K562 (cell line): ENCODE measurements around the gene ULK1. TPM values are rescaled to one million over a fixed set of nuclear protein-coding genes. Genes with fewer than 3 reads are reported as not detected.

Source experiments
- ATAC-seq: fragments of 200-7000 bp; cut with Tn5 transposase; 3 replicates; pipeline ENCODE4 v1.9.1; 2020; ENCODE audit warnings: moderate library complexity
- BruUV-seq: library from RNA; stranded (reverse); fragments of 400-500 nt; replicated peaks from 2 replicates; lab custom pipeline; 2021; lab: Mats Ljungman, UMichigan
- CTCF ChIA-PET: fragments of 300-600 bp; formaldehyde crosslinking; extraction: SDS; loops from one replicate; lab custom pipeline; 2021; ENCODE audit warnings: low intra/inter-chr PET ratio; lab: Yijun Ruan, JAX
- POLR2A ChIA-PET: fragments of 300-600, 350-650 bp; sonication (Branson Sonifier 250); formaldehyde crosslinking; extraction: SDS; loops from one replicate; lab custom pipeline; 2021; ENCODE audit warnings: antibody characterized with exemption, inconsistent platforms; lab: Yijun Ruan, JAX
- DNase-seq, 4 experiments: peaks; one replicate each; pipeline versions ENCODE4 v3.0.0 to v3.0.0-alpha.2; 2011 to 2018; ENCODE audit warnings: low spot score in 3 of 4, mixed read lengths in 3 of 4; ENCODE audit errors: extremely low read depth in 1 of 4
- FAIRE-seq: peaks from 2 replicates; lab custom pipeline; 2011; peaks lifted over from hg19 to GRCh38; lab: Jason Lieb, UNC
- H2AFZ ChIP-seq: 2 replicates; pipeline ENCODE4 v1.6.0; 2011; ENCODE audit warnings: low read depth, low read length, control low read depth, inconsistent platforms
- H3K27ac ChIP-seq: fragments of 200-600 bp; 3 replicates; pipeline ENCODE4 v1.8.0; 2011; ENCODE audit warnings: low read depth, mild to moderate bottlenecking, control low read depth, inconsistent platforms, low read length, moderate library complexity, mixed read lengths; ENCODE audit errors: extremely low read depth
- H3K27me3 ChIP-seq, 2 experiments: fragments of 300-600 bp in 1 of 2; 2 replicates in 1 of 2; 3 replicates in 1 of 2; pipeline versions ENCODE4 v1.6.0 to v1.8.0; 2011; ENCODE audit warnings: inconsistent platforms in 2 of 2, low read length in 2 of 2, mild to moderate bottlenecking in 1 of 2, mixed read lengths in 1 of 2, moderate library complexity in 1 of 2; ENCODE audit not compliant: control insufficient read depth in 2 of 2, insufficient read depth in 2 of 2
- H3K36me3 ChIP-seq: fragments of 300-600 bp; 3 replicates; pipeline ENCODE4 v1.8.0; 2011; ENCODE audit warnings: mild to moderate bottlenecking, low read length, inconsistent platforms; ENCODE audit not compliant: control insufficient read depth, insufficient read depth
- H3K4me1 ChIP-seq, 2 experiments: fragments of 200-600 bp in 1 of 2; replicated peaks in 1 of 2; 2 replicates in 1 of 2; 3 replicates in 1 of 2; pipeline versions ENCODE4 v1.5.1 to v1.8.0; 2011; ENCODE audit warnings: inconsistent platforms in 2 of 2, low read length in 2 of 2, mild to moderate bottlenecking in 1 of 2, mixed read lengths in 1 of 2, moderate library complexity in 1 of 2; ENCODE audit not compliant: control insufficient read depth in 2 of 2, insufficient read depth in 2 of 2
- H3K4me2 ChIP-seq: 2 replicates; pipeline ENCODE4 v1.6.1; 2011; ENCODE audit warnings: low read length, control low read depth, inconsistent platforms, mixed read lengths; ENCODE audit not compliant: insufficient read depth
- H3K4me3 ChIP-seq: fragments of 200-600 bp; sonication (generic), shearing (Covaris generic); 2 replicates; pipeline ENCODE4 v1.5.1; 2016; ENCODE audit warnings: control low read depth, inconsistent platforms
- H3K79me2 ChIP-seq: fragments of 200-600 bp; 3 replicates; pipeline ENCODE4 v1.8.0; 2011; ENCODE audit warnings: low read length, inconsistent platforms; ENCODE audit not compliant: control insufficient read depth, insufficient read depth
- H3K9ac ChIP-seq, 2 experiments: 2 replicates each; pipeline versions ENCODE4 v1.6.0 to v1.6.1; 2011; ENCODE audit warnings: low read depth in 2 of 2, low read length in 2 of 2, control low read depth in 1 of 2, inconsistent platforms in 1 of 2, mild to moderate bottlenecking in 1 of 2, mixed read lengths in 1 of 2; ENCODE audit not compliant: insufficient read depth in 1 of 2
- H3K9me1 ChIP-seq: one replicate; pipeline ENCODE4 v1.6.0; 2011; ENCODE audit warnings: inconsistent platforms, mild to moderate bottlenecking, low read length, moderate library complexity; ENCODE audit not compliant: control insufficient read depth, insufficient read depth
- H3K9me3 ChIP-seq: replicated peaks from 2 replicates; pipeline ENCODE4 v1.5.1; 2011; ENCODE audit warnings: low read depth, low read length, inconsistent platforms; ENCODE audit not compliant: control insufficient read depth, insufficient read depth
- H4K20me1 ChIP-seq: replicated peaks from 2 replicates; pipeline ENCODE4 v1.6.1; 2011; ENCODE audit warnings: low read length, inconsistent platforms, mixed read lengths; ENCODE audit not compliant: control insufficient read depth, insufficient read depth
- CREBBP ChIP-seq: IDR thresholded peaks from one replicate; pipeline ENCODE4 v1.6.1; 2012; ENCODE audit warnings: low read depth, mild to moderate bottlenecking, control low read depth, inconsistent platforms, low read length
- EZH2 ChIP-seq: IDR thresholded peaks from 2 replicates; pipeline ENCODE4 v1.6.1; 2012; ENCODE audit warnings: low read depth, mild to moderate bottlenecking, inconsistent platforms, low read length, borderline replicate concordance
- RBFOX2 ChIP-seq: fragments of 200-400 bp; formaldehyde crosslinking; IDR thresholded peaks from 2 replicates; pipeline ENCODE4 v1.6.1; 2017; ENCODE audit warnings: low read depth, mild to moderate bottlenecking, low read length, moderate library complexity
- RFX7 ChIP-seq: fragments of 250-450 bp; sonication (Bioruptor Pico); IDR thresholded peaks from 2 replicates; pipeline ENCODE4 v1.5.1; 2021; ENCODE audit warnings: mild to moderate bottlenecking
- WGBS: fragments of 100-300 bp; shearing (Covaris generic); methylation state at CpG from one replicate; pipeline ENCODE4 v1.1.6; 2016; ENCODE audit warnings: low coverage, mixed read lengths; ENCODE audit not compliant: insufficient coverage; ENCODE audit errors: missing lambda C conversion rate; 5-methylcytosine and 5-hydroxymethylcytosine counted together
- in situ Hi-C: fragments of 300-500 bp; cut with MboI; formaldehyde crosslinking; loops from 4 replicates; pipeline ENCODE4 v1.15.0; 2018; ENCODE audit warnings: inconsistent platforms, mixed read lengths
- intact Hi-C: fragments of 100-400 bp; cut with micrococcal nuclease; formaldehyde crosslinking; loops from 2 replicates; pipeline ENCODE4 v1.14.2; 2022
- polyA plus RNA-seq, 8 experiments: library from polyadenylated mRNA; depleted of rRNA in 4 of 8; stranded (reverse) in 5 of 8; unstranded in 3 of 8; fragments of >200 nt; fragmentation: Nextera tagmentation in 2 of 8; fragmentation: Illumina TruSeq in 1 of 8; extraction: Ambion mirVana in 2 of 8; extraction: Trizol in 1 of 8; gene quantifications; 2 replicates each; pipeline versions ENCODE4 v1.2.1 to v1.2.3, GENCODE V29; 2011 to 2014; ENCODE audit warnings: inconsistent platforms in 1 of 8, missing spikeins in 1 of 8
- total RNA-seq, 7 experiments: library from RNA; depleted of rRNA in 6 of 7; stranded (reverse); fragments of >200 nt in 6 of 7; fragmentation: Illumina TruSeq in 2 of 7; extraction: Trizol in 2 of 7; gene quantifications; 2 replicates each; pipeline versions ENCODE4 v1.2.1 to v1.2.3, GENCODE V29; 2011 to 2021; ENCODE audit warnings: low replicate concordance in 1 of 7

ULK1 gene
- total and polyA plus RNA-seq, 9 of the 15 experiments (the other 6 are each of a cell fraction or from before 2014, with no cell fraction given): 0.15 to 29.4 (median 2.5) TPM

DNA sequence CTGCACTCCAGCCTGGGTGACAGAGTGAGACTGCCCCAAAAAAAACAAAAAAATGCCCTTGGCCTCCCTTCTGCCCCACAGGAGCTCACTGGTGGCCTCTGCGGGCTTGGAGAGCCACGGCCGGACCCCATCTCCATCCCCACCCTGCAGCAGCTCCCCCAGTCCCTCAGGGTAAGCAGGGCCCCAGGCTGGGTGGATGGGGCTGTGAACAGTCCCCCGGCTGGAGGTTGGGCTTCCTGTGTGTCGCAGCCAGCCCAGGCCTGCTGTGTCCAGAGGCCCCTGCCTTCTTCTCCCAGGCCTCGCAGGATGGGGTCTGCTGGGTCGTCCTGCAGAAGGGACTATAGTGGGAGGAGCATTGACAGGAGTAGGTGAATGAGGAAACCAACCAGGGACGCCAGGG is 19.2 kb downstream of the ULK1 start:
- intact Hi-C loops (no loop called here), in situ Hi-C loops (no loop called here)
- Histone ChIP-seq H4K20me1 (no peaks in the 10 kb centered on the region), H3K4me1 (peaks cover 0 to 31% of the 10 kb centered on the region in 2 experiments; a peak in 2 of 5 replicates), H3K9me3 (no peaks in the 10 kb centered on the region), H3K27ac (no peak overlapping the region), H3K4me2 (no peak overlapping the region), H3K9me1 (no peaks in the 10 kb centered on the region), H3K4me3 (no peak overlapping the region), H3K79me2 (no peaks in the 10 kb centered on the region), H2AFZ (no peak overlapping the region), H3K27me3 (no peaks in the 10 kb centered on the region), H3K9ac (no peak overlapping the region; a peak in 1 of 4 replicates), H3K36me3 (peaks cover 24% of the 10 kb centered on the region; the same call in 2 of the 3 replicates)
- no TSS peak for BruUV-seq
- ATAC-seq (no peak), FAIRE-seq (no peak), DNase-seq (no peak)
- ChIA-PET POLR2A (interaction anchor here (0.6 kb wide), 1 partner anchor 49 kb away, joined by 3 read pairs; no protein-coding TSS in a partner anchor), CTCF (no interaction called here)
- no peak for TF ChIP-seq EZH2
- TF ChIP-seq RBFOX2: 0 out of 2 replicates have a peak, but pooled peaks have one; percentile 0
- WGBS: 96% methylated on average over 3 of the region's 8 CpGs

DNA sequence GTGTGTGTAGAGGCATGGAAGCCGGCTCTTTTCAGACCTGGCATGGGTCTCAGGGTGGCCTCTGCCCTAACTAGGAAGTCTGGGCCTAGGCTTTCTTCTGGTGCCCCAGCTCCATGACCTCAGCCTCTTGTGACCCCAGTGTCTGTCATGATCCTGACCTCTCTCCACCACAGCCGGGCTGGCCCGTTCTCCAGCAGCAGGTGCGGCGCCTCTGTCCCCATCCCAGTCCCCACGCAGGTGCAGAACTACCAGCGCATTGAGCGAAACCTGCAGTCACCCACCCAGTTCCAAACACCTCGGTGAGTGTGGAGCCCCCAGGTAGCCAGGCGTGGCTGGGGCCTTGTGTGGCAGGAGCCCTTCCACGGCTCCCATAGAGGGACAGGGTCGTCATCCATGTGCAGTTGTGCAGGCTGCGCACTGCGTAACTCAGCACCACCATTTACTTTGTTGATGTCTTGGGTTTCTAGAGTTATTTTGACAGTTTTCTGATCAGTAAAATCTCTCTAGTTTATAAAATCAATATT is 19.8 kb downstream of the ULK1 start:
- BruUV-seq: no TSS peak
- Histone ChIP-seq H3K9me1 (no peaks in the 10 kb centered on the region), H3K4me2 (no peak overlapping the region), H3K27ac (no peak overlapping the region), H2AFZ (no peak overlapping the region), H3K9me3 (no peaks in the 10 kb centered on the region), H3K79me2 (no peaks in the 10 kb centered on the region), H3K36me3 (peaks cover 24% of the 10 kb centered on the region; the same call in 2 of the 3 replicates), H3K4me1 (peaks cover 0 to 31% of the 10 kb centered on the region in 2 experiments; a peak in 2 of 5 replicates), H3K4me3 (no peak overlapping the region), H4K20me1 (no peaks in the 10 kb centered on the region), H3K27me3 (no peaks in the 10 kb centered on the region), H3K9ac (no peak overlapping the region; a peak in 1 of 4 replicates)
- DNase-seq (no peak), ATAC-seq (no peak), FAIRE-seq (no peak)
- intact Hi-C loops (no loop called here), in situ Hi-C loops (no loop called here)
- ChIA-PET POLR2A (interaction anchor here (0.6 kb wide), 1 partner anchor 49 kb away, joined by 3 read pairs; no protein-coding TSS in a partner anchor), CTCF (no interaction called here)
- TF ChIP-seq RBFOX2 (0 out of 2 replicates have a peak, but pooled peaks have one; percentile 5), RFX7 (CRISPR knock-in tag) (no peak), CREBBP (no peak)
- WGBS: 89% methylated on average over 13 of the region's 14 CpGs
